ENCODE data around the gene SFXN4. TPM values are rescaled to one million over a fixed set of nuclear protein-coding genes. Genes with fewer than 3 reads are reported as not detected.

SFXN4 gene
- total and polyA plus RNA-seq, 2 experiments from 2014 or later, result 18.6 to 22.3 TPM

DNA sequence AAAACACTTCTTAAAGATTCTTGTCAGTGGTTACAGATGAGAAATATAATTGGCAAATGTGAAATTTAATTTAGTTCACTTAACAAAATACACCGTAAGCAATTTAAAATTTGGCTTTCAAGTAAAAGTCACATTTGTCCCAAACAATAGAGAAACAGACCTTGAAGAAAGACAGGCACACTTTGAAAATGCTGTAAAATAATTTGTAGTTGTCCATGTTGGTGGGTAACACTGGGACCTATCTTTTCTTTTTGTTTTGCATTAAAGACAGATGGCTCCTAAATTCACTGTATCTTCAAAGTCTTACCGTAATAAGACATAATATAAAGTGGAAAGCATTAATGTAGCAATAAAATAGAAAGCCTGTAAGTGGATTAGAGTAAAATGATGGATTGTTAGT lies 45.1 kb upstream of the SFXN4 start:
- Histone ChIP-seq H3K9me2 (ENCODE audit: insufficient read depth) (no peaks in the 10 kb centered on the region), H4K20me1 (replicated peaks; ENCODE audit: insufficient read depth) (no peaks in the 10 kb centered on the region; the same call in 1 of the 2 replicates), H3K4me2 (no peak overlapping the region), H2AFZ (no peak overlapping the region), H3K4me1 (ENCODE audit: insufficient read depth) (peaks cover 51% of the 10 kb centered on the region), H3F3A (replicated peaks; ENCODE audit: low read depth) (peaks cover 10% of the 10 kb centered on the region; the same call in 1 of the 2 replicates), H3K4me3 (no peak overlapping the region), H3K36me3 (ENCODE audit: insufficient read depth) (no peaks in the 10 kb centered on the region), H3K27ac (ENCODE audit: low read depth) (no peak overlapping the region), H3K79me2 (replicated peaks; ENCODE audit: insufficient read depth) (no peaks in the 10 kb centered on the region), H3K27me3 (ENCODE audit: insufficient read depth) (peaks cover 18% of the 10 kb centered on the region)
- TF ChIP-seq NANOG (IDR thresholded peaks at IDR 0.05; ENCODE audit: borderline replicate concordance) (no peak), ZNF462 (CRISPR knock-in tag; IDR thresholded peaks at IDR 0.05) (no peak), ZNF331 (CRISPR knock-in tag; IDR thresholded peaks at IDR 0.05; ENCODE audit: low read depth) (no peak), CREB1 (CRISPR knock-in tag; IDR thresholded peaks at IDR 0.05; ENCODE audit: low read depth) (no peak), EZH2phosphoT487 (IDR thresholded peaks at IDR 0.05; ENCODE audit: unreplicated experiment) (no peak), STAT1 (IDR thresholded peaks at IDR 0.05; ENCODE audit: unreplicated experiment) (no peak), EZH2 (IDR thresholded peaks at IDR 0.05; ENCODE audit: low read depth, unreplicated experiment) (no peak), ZNF114 (CRISPR knock-in tag; IDR thresholded peaks at IDR 0.05) (no peak), POLR2AphosphoS5 (IDR thresholded peaks at IDR 0.05; ENCODE audit: low read depth) (no peak), JUNB (IDR thresholded peaks at IDR 0.05; ENCODE audit: unreplicated experiment) (no peak), ETS1 (IDR thresholded peaks at IDR 0.05) (no peak)
- TF ChIP-seq, protein P1, sequence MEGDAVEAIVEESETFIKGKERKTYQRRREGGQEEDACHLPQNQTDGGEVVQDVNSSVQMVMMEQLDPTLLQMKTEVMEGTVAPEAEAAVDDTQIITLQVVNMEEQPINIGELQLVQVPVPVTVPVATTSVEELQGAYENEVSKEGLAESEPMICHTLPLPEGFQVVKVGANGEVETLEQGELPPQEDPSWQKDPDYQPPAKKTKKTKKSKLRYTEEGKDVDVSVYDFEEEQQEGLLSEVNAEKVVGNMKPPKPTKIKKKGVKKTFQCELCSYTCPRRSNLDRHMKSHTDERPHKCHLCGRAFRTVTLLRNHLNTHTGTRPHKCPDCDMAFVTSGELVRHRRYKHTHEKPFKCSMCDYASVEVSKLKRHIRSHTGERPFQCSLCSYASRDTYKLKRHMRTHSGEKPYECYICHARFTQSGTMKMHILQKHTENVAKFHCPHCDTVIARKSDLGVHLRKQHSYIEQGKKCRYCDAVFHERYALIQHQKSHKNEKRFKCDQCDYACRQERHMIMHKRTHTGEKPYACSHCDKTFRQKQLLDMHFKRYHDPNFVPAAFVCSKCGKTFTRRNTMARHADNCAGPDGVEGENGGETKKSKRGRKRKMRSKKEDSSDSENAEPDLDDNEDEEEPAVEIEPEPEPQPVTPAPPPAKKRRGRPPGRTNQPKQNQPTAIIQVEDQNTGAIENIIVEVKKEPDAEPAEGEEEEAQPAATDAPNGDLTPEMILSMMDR (conservative IDR thresholded peaks at IDR 0.05; ENCODE audit: low read depth in 2 of 2), result no peak
- TF ChIP-seq, protein P2, sequence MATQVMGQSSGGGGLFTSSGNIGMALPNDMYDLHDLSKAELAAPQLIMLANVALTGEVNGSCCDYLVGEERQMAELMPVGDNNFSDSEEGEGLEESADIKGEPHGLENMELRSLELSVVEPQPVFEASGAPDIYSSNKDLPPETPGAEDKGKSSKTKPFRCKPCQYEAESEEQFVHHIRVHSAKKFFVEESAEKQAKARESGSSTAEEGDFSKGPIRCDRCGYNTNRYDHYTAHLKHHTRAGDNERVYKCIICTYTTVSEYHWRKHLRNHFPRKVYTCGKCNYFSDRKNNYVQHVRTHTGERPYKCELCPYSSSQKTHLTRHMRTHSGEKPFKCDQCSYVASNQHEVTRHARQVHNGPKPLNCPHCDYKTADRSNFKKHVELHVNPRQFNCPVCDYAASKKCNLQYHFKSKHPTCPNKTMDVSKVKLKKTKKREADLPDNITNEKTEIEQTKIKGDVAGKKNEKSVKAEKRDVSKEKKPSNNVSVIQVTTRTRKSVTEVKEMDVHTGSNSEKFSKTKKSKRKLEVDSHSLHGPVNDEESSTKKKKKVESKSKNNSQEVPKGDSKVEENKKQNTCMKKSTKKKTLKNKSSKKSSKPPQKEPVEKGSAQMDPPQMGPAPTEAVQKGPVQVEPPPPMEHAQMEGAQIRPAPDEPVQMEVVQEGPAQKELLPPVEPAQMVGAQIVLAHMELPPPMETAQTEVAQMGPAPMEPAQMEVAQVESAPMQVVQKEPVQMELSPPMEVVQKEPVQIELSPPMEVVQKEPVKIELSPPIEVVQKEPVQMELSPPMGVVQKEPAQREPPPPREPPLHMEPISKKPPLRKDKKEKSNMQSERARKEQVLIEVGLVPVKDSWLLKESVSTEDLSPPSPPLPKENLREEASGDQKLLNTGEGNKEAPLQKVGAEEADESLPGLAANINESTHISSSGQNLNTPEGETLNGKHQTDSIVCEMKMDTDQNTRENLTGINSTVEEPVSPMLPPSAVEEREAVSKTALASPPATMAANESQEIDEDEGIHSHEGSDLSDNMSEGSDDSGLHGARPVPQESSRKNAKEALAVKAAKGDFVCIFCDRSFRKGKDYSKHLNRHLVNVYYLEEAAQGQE (IDR thresholded peaks at IDR 0.05; ENCODE audit: unreplicated experiment), result no peak
- peaks cover 58% of the 10 kb centered on the region for H3K4me1 Mint-ChIP-seq
- ATAC-seq (no peak), DNase-seq (ENCODE audit: low spot score) (no peak)
- H3K27me3 Mint-ChIP-seq (ENCODE audit: insufficient read depth, low read depth, poor library complexity), result peaks cover 30% of the 10 kb centered on the region
- H3K36me3 Mint-ChIP-seq (ENCODE audit: low read depth), result no peaks in the 10 kb centered on the region
- H3K4me3 Mint-ChIP-seq, result no peak overlapping the region
- H3K9me3 Mint-ChIP-seq, result no peaks in the 10 kb centered on the region
- no peak overlapping the region for H3K27ac Mint-ChIP-seq
